Thyroid gland (tissue), 4 donors: ENCODE data around the gene COBLL1. TPM values are rescaled to one million over a fixed set of nuclear protein-coding genes. Genes with fewer than 3 reads are reported as not detected.

Experiments used
- DNase-seq, 2 donors: peaks; one replicate each; pipeline ENCODE4 v3.0.0-alpha.2; 2019
- H3K27ac ChIP-seq, 3 donors: fragments of 200-600 bp; sonication (generic); 1 replicate in 2 of 3; 2 replicates in 1 of 3; pipeline ENCODE4 v1.5.1; 2016 to 2019; ENCODE audit warnings: mild to moderate bottlenecking in 1 of 3, moderate library complexity in 1 of 3
- H3K27me3 ChIP-seq: fragments of 200-600 bp; sonication (generic); one replicate; pipeline ENCODE4 v1.5.1; 2019
- H3K36me3 ChIP-seq, 2 donors: fragments of 200-600 bp; sonication (generic); one replicate each; pipeline ENCODE4 v1.5.1; 2016 to 2019
- H3K4me1 ChIP-seq, 2 donors: fragments of 200-600 bp; sonication (generic); one replicate each; pipeline ENCODE4 v1.5.1; 2017 to 2019
- H3K4me3 ChIP-seq, 3 donors: fragments of 200-600 bp; sonication (generic); replicated peaks in 1 of 3; 1 replicate in 2 of 3; 2 replicates in 1 of 3; pipeline ENCODE4 v1.5.1; 2016; ENCODE audit warnings: mild to moderate bottlenecking in 1 of 3
- H3K9me3 ChIP-seq: fragments of 200-600 bp; sonication (generic); one replicate; pipeline ENCODE4 v1.5.1; 2017
- POLR2A ChIP-seq, 2 donors: fragments of 450-650 bp; IDR thresholded peaks; one replicate each; pipeline ENCODE4 v1.6.1; 2017; ENCODE audit warnings: antibody characterized with exemption in 2 of 2, mild to moderate bottlenecking in 2 of 2, moderate library complexity in 1 of 2
- WGBS, 2 donors: methylation state at CpG; one replicate each; pipeline ENCODE4 v1.1.5; 2017; 5-methylcytosine and 5-hydroxymethylcytosine counted together
- intact Hi-C: fragments of 100-400 bp; cut with DNase I; formaldehyde crosslinking; loops from one replicate; pipeline ENCODE4 v1.15.1; 2023
- total RNA-seq, 4 donors: library from RNA; depleted of rRNA; stranded (reverse); fragments of >200 nt; gene quantifications; one replicate each; pipeline ENCODE4 v1.2.3, GENCODE V29; 2016
- TF ChIP-seq, protein P1 (sequence below), 6 experiments: fragments of 200-600 bp in 3 of 6; fragments of 450-650 bp in 3 of 6; sonication (generic) in 3 of 6; IDR thresholded peaks; one replicate each; pipeline ENCODE4 v1.5.1; 2016 to 2019; ENCODE audit warnings: antibody characterized with exemption in 6 of 6, mild to moderate bottlenecking in 2 of 6, inconsistent platforms in 1 of 6, moderate library complexity in 1 of 6

The COBLL1 gene
- total RNA-seq, 4 donors from 2014 or later: 41.8 to 90.8 (median 76.9) TPM

DNA sequence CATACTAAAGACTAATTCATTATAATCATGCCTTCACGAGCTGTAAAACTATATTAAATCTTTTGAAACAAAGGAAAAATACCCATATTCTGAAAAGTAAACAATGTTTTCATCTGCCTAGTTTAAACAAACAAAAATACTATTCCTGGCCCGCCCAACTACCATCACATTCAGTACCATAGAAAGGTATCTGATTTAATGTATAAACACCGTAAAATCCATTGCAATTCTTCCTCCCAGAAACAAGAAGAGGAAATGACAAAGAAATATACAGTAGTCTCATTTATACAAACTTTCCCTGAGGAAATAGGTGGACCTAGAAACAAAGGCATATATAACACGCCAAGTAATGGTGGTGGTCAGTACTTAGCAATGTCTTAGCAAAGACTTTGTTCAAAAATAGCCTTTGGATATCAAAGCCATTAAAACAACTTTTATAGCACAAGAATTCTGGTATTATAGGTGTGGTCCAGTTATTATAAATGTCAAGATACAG lies 71.2 kb downstream of the COBLL1 start:
- TF ChIP-seq, protein P1, sequence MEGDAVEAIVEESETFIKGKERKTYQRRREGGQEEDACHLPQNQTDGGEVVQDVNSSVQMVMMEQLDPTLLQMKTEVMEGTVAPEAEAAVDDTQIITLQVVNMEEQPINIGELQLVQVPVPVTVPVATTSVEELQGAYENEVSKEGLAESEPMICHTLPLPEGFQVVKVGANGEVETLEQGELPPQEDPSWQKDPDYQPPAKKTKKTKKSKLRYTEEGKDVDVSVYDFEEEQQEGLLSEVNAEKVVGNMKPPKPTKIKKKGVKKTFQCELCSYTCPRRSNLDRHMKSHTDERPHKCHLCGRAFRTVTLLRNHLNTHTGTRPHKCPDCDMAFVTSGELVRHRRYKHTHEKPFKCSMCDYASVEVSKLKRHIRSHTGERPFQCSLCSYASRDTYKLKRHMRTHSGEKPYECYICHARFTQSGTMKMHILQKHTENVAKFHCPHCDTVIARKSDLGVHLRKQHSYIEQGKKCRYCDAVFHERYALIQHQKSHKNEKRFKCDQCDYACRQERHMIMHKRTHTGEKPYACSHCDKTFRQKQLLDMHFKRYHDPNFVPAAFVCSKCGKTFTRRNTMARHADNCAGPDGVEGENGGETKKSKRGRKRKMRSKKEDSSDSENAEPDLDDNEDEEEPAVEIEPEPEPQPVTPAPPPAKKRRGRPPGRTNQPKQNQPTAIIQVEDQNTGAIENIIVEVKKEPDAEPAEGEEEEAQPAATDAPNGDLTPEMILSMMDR (IDR thresholded peaks at IDR 0.05): no peak
- no peak for TF ChIP-seq POLR2A (IDR thresholded peaks at IDR 0.05)
- H3K4me1 ChIP-seq: no peaks in the 10 kb centered on the region
- intact Hi-C loops: no loop called here
- H3K27me3 ChIP-seq: no peaks in the 10 kb centered on the region
- H3K27ac ChIP-seq: no peak overlapping the region
- DNase-seq: no peak
- H3K36me3 ChIP-seq: no peaks in the 10 kb centered on the region
- H3K9me3 ChIP-seq: no peaks in the 10 kb centered on the region
- no peak overlapping the region for H3K4me3 ChIP-seq
- 87 to 94% methylated on average over 4 of the region's 4 CpGs for WGBS, 2 donors

DNA sequence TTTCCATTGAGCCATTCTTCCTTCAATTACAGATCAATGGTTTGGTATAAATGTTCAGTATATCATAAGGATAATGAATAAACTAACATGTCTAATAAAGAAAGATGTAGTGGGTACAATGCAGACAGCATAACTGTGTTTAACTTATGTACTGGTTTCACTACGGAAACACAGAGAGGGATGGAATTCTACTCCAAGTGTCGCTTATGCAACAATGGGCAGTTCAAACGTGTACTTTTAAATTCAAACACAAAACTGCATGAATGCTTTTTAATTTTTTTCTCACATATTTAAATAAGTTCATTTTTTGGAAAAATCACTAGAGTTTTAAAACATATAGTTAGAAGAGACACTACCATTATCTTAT lies 74.7 kb downstream of the COBLL1 start:
- Histone ChIP-seq H3K4me3 (no peak overlapping the region), H3K9me3 (no peaks in the 10 kb centered on the region), H3K27me3 (no peaks in the 10 kb centered on the region), H3K36me3 (no peaks in the 10 kb centered on the region), H3K27ac (no peak overlapping the region), H3K4me1 (no peaks in the 10 kb centered on the region)
- WGBS, 2 donors: 90 to 91% methylated on average over 3 of the region's 3 CpGs
- DNase-seq: no peak
- intact Hi-C loops: no loop called here
- TF ChIP-seq, protein P1 (IDR thresholded peaks at IDR 0.05): no peak
- no peak for TF ChIP-seq POLR2A (IDR thresholded peaks at IDR 0.05)

DNA sequence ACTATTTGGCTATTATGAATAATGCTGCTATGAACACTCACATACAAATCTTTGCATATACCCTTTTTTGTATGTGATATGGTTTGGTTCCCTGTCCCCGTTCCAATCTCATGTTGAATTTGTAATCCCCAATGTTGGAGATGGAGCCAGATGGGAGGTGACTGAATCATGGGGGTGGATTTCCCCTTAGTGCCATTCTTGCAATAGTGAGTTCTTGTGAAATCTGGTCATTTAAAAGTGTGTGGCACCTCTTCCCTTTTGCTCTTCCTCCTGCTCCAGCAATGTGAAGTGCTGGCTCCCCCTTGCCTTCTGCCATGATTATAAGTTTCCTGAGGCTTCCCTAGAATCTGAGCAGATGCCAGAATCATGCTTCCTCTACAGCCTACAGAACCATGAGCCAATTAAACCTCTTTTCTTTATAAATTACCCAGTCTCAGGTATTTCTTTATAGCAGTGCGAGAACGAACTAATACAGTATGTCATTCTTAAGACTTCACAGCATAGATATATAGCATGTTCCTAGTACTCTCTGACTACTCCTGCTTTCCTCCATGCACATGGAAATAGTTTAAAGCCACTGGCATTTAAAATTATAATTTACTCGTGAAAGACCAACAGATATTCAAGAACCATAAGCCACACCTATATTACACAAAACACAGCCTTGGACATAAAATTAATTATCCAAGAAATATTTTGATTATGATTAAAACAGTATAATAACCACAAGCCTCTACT lies 75.2 kb downstream of the COBLL1 start:
- no peak overlapping the region for H3K4me3 ChIP-seq
- no peak for DNase-seq
- no peak overlapping the region for H3K27ac ChIP-seq
- H3K4me1 ChIP-seq: no peaks in the 10 kb centered on the region
- TF ChIP-seq, protein P1 (IDR thresholded peaks at IDR 0.05): no peak
- TF ChIP-seq POLR2A (IDR thresholded peaks at IDR 0.05): no peak
- WGBS, 2 donors: 94 to 95% methylated on average over 4 of the region's 4 CpGs
- intact Hi-C loops: no loop called here
- H3K36me3 ChIP-seq: no peaks in the 10 kb centered on the region
- H3K27me3 ChIP-seq: no peaks in the 10 kb centered on the region
- H3K9me3 ChIP-seq: no peaks in the 10 kb centered on the region

DNA sequence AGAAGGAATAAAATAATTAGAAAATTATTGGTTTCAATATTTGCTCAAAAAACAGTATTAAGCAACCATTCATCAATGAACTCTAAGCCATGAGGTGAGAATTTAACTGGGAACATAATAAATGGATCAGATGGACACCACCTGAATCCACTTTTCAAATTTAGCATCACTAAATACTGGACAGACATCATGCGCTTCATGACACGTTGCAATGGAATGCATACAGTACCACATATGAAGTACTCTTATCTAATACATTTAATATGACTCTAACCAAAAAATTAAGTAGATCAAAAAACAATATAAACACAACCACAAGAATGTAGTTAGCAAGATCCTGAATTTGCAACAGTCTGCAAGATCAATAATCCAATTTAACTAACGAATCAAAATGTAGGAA lies 76.6 kb downstream of the COBLL1 start:
- DNase-seq: no peak
- H3K36me3 ChIP-seq: no peaks in the 10 kb centered on the region
- 93 to 95% methylated on average over 3 of the region's 3 CpGs for WGBS, 2 donors
- TF ChIP-seq, protein P1 (IDR thresholded peaks at IDR 0.05): no peak
- no peak for TF ChIP-seq POLR2A (IDR thresholded peaks at IDR 0.05)
- no peak overlapping the region for H3K4me3 ChIP-seq
- H3K27me3 ChIP-seq: no peaks in the 10 kb centered on the region
- intact Hi-C loops: no loop called here
- H3K4me1 ChIP-seq: no peaks in the 10 kb centered on the region
- no peaks in the 10 kb centered on the region for H3K9me3 ChIP-seq
- no peak overlapping the region for H3K27ac ChIP-seq

DNA sequence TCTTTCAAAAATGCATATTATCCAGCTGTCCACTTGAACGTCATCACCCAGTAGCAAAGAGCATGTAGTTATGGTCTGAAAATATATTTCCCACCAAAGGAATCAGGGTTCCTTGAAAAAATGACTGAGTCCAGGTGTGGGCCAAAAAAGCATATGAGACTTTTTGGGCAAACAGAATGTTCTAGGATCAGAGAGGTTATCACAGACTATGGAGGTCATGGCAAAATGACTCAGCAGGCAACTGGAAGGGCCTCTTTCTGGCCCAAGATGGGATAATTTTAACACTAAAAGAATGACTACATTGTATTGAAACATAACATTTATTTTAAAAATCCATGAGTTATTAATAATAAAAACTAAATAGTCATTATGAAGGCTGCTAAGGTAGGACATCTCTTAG lies 77.1 kb downstream of the COBLL1 start:
- intact Hi-C loops: no loop called here
- no peak overlapping the region for H3K4me3 ChIP-seq
- no peak overlapping the region for H3K27ac ChIP-seq
- no peaks in the 10 kb centered on the region for H3K27me3 ChIP-seq
- no peak for DNase-seq
- H3K4me1 ChIP-seq: no peaks in the 10 kb centered on the region
- 92 to 94% methylated on average over 1 of the region's 1 CpG for WGBS, 2 donors
- TF ChIP-seq, protein P1 (IDR thresholded peaks at IDR 0.05): no peak
- no peak for TF ChIP-seq POLR2A (IDR thresholded peaks at IDR 0.05)
- no peaks in the 10 kb centered on the region for H3K36me3 ChIP-seq
- no peaks in the 10 kb centered on the region for H3K9me3 ChIP-seq
